GM18507 (cell line): Measurements from ENCODE around the gene IFI27L2.
"Not testable (repeated sequence)": the region's sequence is repeated elsewhere in the genome, so short reads cannot be mapped to it uniquely, and the experiment has no call there.

ENCODE experiments used
- DNase-seq: peaks from one replicate; pipeline ENCODE4 v3.0.0; 2011; ENCODE audit warnings: low read depth; ENCODE audit not compliant: insufficient read length; ENCODE audit errors: extremely low spot score
- FAIRE-seq: peaks from 2 replicates; lab custom pipeline; 2011; peaks lifted over from hg19 to GRCh38; lab: Jason Lieb, UNC

Gene IFI27L2

DNA sequence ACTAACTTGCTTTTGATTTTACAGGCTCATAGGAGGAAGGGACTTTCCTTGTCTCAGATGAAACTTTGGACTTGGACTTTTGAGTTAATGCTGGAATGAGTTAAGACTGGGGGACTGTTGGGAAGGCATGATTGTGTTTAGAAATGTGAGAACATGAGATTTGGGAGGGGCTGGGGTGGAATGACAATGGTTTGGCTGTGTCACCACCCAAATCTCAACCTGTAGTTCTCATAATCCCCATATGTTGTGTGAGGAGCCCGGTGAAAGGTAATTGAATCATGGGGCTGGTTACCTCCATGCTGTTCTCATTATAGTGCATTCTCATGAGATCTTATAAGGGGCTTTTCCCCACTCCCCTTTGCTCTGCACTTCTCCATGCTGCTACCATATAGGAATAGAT is 26.7 kb upstream of the IFI27L2 start:
- not testable (repeated sequence) for FAIRE-seq, DNase-seq

DNA sequence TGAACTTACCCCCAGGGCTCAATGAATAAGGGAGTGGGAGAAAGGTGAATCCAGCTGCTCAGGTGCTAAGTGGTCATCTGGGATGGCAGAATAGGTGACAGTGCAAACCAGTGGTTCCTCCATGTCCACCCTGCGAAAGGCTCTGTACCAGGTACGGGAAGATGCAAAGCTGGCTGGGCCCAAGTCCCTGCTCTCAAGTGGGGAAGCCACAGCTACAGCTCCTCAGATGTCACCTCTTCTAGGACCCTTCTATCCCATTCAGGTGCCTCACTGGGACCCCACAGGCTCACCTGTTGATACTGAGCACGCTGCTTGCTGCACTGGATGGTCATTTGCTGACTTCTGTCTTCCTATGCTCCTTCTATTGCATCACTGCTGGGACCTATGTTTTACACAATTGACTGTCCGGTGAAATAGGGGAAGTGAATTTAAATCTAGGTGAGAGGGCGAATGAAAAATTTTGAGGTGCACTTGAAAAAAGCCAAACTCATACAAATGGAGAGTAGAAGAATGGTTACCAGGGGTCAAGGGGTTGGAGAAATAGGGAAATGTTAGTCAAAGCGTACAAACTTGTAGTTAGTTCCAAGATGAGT is 24.4 kb upstream of the IFI27L2 start:
- FAIRE-seq (no peak), DNase-seq (no peak)

- no peak for FAIRE-seq
- no peak for DNase-seq
These were observed 23.3 kb upstream of the IFI27L2 start for GRCh38 chr14:94152676-94153075.

- DNase-seq (no peak), FAIRE-seq (no peak)
These were observed 16.6 kb upstream of the IFI27L2 start for GRCh38 chr14:94145902-94146527.

DNA sequence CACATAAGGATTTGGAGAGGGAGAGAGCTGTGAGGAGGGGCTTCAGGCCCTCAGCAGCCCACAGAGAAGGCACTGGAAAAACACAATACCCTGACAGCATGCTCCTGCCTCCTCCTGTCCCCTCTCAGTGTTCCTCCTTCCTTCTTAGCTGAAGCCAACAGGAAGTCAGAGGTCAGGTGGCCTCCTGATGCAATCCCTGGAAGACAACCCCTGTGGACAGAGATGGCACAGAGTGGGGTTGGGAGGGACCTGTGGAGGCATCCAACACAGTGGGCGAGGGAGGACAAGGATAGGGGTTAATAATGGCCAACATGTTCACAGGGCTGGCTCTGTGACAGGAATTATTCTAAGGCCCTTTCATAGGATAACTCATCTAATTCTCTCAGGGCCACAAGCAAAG is 15.4 kb upstream of the IFI27L2 start:
- FAIRE-seq (no peak), DNase-seq (no peak)

GRCh38 chr14:94143711-94144110 is 14.3 kb upstream of the IFI27L2 start:
- FAIRE-seq (no peak), DNase-seq (no peak)

GRCh38 chr14:94143239-94143638 is 13.8 kb upstream of the IFI27L2 start:
- no peak for DNase-seq
- FAIRE-seq, result no peak

GRCh38 chr14:94142836-94143235 is 13.4 kb upstream of the IFI27L2 start:
- no peak for FAIRE-seq
- DNase-seq, result no peak

GRCh38 chr14:94142247-94142646 is 12.8 kb upstream of the IFI27L2 start:
- DNase-seq (no peak), FAIRE-seq (no peak)

GRCh38 chr14:94139421-94139820 is 10.0 kb upstream of the IFI27L2 start:
- DNase-seq (no peak), FAIRE-seq (no peak)

DNA sequence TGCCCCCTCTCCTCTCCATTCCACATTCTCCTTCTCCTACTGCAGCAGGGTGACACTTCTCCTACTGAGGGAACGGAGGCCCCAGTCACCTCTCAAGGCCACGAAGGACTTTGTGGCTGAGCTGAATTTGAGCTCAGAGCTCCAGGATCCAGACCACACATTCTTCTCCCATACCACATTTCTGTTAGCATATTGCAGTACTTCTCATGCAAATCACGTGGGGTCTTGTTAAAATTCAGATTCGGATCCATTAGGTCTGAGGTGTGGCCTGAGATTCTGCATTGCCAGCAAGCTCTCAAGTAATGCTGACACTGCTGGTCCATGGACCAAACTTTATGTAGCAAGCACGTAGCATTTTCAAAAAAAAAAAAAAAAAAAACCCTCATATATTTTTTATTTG is 9.6 kb upstream of the IFI27L2 start:
- DNase-seq, result no peak
- no peak for FAIRE-seq

- DNase-seq (no peak), FAIRE-seq (no peak)
These were observed 8.8 kb upstream of the IFI27L2 start for GRCh38 chr14:94138251-94138650.

DNA sequence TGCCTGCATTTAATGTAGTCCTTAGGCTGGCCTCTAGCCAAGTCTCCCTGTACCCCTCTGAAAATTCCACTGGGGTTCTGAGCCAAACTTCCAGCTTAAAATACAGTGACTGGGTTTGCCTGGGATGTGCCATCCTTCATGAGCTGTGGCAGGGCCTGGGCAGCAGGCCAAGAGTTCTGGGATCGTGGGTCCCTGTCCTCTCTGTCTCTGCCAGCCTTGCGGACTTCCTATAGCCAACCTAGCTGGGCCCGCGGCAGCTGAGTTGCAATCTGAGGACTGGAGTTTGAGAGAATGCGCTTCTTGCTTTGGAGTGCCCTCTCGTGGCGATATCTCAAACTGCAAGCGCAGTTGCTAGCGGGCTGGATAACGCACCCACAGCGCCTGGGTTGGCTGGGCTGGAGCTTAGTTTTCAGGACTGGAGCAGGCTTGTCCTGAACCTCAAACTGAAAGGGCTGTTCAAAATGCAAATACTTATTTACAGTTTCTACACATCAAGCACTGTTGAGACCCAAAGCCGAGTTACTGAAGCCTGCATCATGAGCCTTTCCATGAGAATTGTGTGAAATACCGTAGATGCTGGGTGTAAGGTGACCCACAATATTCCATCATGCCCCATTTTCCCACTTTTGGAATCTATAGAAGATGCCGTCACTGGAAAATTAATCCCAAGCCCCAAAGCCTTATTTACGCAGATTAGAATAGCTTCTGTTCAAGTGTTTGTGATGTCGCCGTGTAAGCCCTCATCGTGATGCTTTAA is 7.3 kb upstream of the IFI27L2 start:
- DNase-seq (peak; percentile 67), FAIRE-seq (peak; percentile 97)

DNA sequence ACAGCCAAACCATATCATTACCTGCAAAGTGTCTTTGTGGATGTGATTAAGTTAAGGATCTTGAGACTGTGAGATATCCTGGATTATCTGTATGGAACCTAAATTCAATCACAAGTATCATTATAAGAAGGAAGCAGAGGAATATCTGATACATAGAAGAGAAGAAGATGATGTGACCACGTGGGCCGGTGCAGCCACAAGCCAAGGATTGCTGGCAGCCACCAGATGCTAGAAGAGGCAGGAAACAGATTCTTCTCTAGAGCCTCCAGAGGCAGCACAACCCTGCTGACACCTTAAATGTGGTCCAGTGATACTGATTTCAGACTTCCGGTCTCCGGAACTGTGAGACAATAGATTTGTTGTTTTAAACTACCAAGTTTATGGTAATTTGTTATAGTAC is 6.1 kb upstream of the IFI27L2 start:
- FAIRE-seq, result no peak
- DNase-seq, result no peak

DNA sequence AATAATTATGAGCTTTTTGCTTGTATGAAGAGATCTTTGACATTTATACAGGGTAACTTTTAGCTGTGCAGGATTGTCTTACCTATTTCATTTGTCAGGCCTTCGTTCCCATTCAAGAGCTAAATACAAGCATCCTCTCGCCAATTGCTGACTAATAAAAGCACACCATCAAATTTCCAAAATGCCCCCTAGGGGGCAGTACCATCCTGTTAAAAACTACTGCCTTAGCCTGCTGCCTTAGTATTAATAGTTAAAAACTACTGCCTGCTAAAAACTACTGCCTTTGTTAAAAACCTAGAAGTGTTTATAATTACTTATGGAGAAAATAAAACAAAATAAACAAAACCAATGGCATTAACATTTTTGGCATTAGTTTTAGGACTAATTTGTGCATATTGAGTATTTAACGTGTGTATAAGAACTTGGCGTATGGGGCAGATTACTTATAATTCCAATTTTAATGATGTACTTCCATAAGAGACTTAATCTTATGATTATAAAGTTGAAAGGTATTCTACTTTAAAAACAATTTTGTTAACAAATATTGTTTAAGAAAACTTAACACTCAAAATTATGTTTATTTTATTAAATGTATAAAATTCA is 3.0 kb upstream of the IFI27L2 start:
- FAIRE-seq, result peak; percentile 78
- peak; percentile 32 for DNase-seq

DNA sequence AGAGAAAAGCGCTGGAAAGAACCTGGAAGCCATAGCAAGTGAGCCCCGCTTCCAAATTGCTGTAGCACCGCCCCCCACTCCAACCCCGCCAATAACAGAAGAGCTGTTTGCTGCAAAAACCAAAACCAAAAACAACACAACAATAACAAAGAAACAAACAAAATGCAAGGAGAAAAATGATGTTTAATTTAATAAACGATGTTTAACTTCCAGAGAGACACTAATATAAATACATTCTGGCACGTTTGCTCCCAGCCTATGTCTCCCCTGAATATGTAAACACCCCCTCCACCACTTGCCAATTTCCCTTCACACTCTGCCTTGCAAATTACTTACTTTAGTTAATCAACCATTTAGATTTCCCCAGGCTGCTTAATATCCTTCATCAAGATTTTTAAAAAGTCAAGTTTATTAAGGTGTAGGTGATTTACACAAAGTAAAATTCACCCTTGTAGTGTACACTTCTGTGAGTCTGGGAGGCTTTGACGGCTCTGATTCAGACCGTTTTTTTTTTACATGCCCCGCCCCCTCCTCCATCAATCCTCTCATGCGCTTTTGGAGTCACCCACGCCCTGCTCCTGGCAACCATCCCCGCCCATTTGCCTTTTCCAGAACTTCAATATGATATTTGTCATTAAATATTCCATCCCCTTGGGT is 482 bp upstream of the IFI27L2 start:
- DNase-seq (no peak), FAIRE-seq (peak; percentile 67)

DNA sequence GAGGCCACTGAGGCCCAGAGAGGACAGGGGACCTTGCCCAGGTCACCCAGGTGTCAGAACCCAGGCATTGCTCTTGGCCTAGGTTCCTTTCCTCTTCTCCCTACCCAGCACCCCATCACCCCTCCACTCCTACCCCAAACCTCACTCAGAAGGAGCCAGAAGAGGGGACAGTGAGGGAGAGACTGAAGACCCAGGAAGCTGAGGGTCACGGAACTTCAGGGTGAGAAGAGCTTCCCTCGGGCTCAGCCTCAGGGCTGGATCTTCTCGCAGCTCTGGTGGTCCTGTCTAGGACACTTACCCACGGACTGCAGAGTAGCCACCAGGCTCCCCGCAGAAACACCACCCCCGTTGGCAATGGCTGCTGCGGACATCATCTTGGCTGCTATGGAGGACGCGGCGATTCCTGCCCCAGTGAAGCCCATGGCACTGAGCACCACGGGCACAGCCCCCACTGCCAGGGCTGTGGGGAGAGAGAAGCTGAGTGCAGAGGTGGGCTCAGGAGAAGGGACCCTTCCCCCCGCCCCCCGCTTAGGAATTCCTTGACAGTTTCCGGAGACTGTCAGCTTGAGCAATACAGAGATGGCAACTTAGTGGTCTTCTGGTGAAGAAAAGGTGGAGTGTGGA is 1.1 kb downstream of the IFI27L2 start:
- DNase-seq (no peak), FAIRE-seq (no peak)

DNA sequence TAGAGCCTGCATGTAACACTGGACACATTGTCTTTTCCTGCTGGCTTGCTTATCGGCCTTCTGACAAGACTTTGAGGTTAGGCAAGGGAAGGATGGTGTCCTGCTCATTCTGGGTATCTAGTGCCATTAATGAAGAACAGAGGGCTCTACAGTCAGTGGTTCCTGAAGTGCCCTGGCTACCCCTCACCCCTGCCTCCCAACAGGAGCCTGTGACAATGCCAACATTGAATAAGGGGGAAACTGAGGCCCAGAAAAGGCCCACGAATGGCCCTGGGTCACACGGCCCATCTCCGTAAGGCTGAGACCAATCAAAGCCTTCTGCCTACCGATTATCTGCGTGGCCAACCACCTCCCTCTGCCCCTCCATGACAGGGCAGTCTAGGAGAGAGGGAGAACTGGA is 2.1 kb downstream of the IFI27L2 start:
- DNase-seq (no peak), FAIRE-seq (no peak)

DNA sequence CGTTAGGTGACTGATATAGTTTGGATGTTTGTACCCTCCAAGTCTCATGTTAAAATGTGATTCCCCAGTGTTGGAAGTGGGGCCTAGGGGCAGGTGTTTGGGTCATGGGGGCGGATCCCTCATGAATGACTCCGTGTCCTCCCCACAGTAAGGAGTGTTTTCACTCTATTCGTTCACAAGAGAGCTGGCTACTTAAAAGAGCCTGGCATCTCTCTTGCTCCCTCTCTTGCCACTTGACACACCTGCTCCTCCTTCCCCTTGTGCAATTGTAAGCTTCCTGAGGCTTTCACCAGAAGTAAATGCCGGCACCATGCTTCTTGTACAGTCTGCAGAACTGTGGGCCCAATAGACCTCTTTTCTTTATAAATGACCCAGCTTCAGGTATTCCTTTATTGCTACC is 2.6 kb downstream of the IFI27L2 start:
- FAIRE-seq (no peak), DNase-seq (no peak)

DNA sequence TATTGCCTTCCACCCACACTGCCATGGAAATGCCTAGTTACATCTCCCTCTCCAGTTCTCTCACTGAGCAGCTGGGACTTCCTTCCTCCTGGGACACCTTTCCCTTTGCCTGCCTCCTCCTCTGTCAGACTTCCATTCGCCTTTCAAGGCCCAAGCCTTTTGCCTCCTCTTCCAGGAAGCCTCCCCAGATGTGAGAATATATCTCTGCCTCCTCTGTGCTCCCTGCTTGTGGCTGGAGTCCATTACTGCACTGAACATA is 3.1 kb downstream of the IFI27L2 start:
- no peak for FAIRE-seq
- no peak for DNase-seq
